Measurements from ENCODE around the gene WDR87.

- TF ChIP-seq CTCF (IDR thresholded peaks at IDR 0.05; ENCODE audit: low read length) (no peak), EZH2 (optimal IDR thresholded peaks at IDR 0.05; ENCODE audit: low read depth, low read length) (no peak)
Measured at GRCh38 chr19:37928527-37929286, 22.3 kb upstream of the WDR87 start.
